OCI-LY7 (cell line): ENCODE measurements around the gene HMGN4.

Source experiments
- EZH2phosphoT487 ChIP-seq: fragments of 200-600 bp; sonication (generic); IDR thresholded peaks from 2 replicates; pipeline ENCODE4 v1.6.1; 2018; ENCODE audit warnings: low read depth, borderline replicate concordance, mild to moderate bottlenecking, mixed run types, antibody characterized with exemption, low read length, moderate library complexity, mixed read lengths
- TF ChIP-seq, protein P1 (sequence below): fragments of 200-600 bp; sonication (generic); conservative IDR thresholded peaks from 2 replicates; pipeline ENCODE4 v1.5.1; 2014; ENCODE audit warnings: mild to moderate bottlenecking, antibody characterized with exemption, low read length, moderate library complexity, mixed read lengths

GRCh38 chr6:26543953-26544352 is 5.8 kb downstream of the HMGN4 start:
- TF ChIP-seq, protein P1, sequence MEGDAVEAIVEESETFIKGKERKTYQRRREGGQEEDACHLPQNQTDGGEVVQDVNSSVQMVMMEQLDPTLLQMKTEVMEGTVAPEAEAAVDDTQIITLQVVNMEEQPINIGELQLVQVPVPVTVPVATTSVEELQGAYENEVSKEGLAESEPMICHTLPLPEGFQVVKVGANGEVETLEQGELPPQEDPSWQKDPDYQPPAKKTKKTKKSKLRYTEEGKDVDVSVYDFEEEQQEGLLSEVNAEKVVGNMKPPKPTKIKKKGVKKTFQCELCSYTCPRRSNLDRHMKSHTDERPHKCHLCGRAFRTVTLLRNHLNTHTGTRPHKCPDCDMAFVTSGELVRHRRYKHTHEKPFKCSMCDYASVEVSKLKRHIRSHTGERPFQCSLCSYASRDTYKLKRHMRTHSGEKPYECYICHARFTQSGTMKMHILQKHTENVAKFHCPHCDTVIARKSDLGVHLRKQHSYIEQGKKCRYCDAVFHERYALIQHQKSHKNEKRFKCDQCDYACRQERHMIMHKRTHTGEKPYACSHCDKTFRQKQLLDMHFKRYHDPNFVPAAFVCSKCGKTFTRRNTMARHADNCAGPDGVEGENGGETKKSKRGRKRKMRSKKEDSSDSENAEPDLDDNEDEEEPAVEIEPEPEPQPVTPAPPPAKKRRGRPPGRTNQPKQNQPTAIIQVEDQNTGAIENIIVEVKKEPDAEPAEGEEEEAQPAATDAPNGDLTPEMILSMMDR = peak; percentile 75
- TF ChIP-seq EZH2phosphoT487 = no peak
